ENCODE results near the gene NFX1. TPM values are rescaled to one million over a fixed set of nuclear protein-coding genes. Genes with fewer than 3 reads are reported as not detected.

The NFX1 gene
- total and polyA plus RNA-seq, 4 donors = 13.7 to 27.9 (median 14.6) TPM

DNA sequence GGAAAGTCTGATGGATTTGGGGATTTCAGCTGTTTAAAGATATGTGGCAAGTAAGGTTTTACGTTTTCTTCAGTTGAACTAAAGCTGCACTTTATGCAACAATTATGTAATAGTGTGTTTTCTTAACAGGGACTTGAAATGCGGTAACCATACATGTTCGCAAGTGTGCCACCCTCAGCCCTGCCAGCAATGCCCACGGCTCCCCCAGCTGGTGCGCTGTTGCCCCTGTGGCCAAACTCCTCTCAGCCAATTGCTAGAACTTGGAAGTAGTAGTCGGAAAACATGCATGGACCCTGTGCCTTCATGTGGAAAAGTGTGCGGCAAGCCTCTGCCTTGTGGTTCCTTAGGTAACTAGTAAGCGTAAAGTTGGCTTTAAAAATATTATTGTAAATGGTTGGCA, 28.5 kb downstream of the NFX1 start:
- H3K9ac ChIP-seq (ENCODE audit: low read depth in 1 of 2, low read length in 2 of 2) = no peak overlapping the region
- no peaks in the 10 kb centered on the region for H3K27me3 ChIP-seq (ENCODE audit: control insufficient read depth in 4 of 4, insufficient read depth in 4 of 4, low read length in 3 of 4)
- no peak for DNase-seq (ENCODE audit: low spot score)
- H3K27ac ChIP-seq (ENCODE audit: low read depth in 1 of 2, low read length in 2 of 2) = no peak overlapping the region
- no peaks in the 10 kb centered on the region for H3K9me3 ChIP-seq (ENCODE audit: control insufficient read depth in 4 of 4, low read length in 3 of 4)
- no peaks in the 10 kb centered on the region for H3K4me1 ChIP-seq (ENCODE audit: control insufficient read depth in 4 of 4, insufficient read depth in 4 of 4, low read length in 3 of 4)
- H3K4me3 ChIP-seq (ENCODE audit: low read depth in 1 of 3, low read length in 3 of 3) = no peak overlapping the region
- 91% methylated on average over 8 of the region's 8 CpGs for WGBS
- TF ChIP-seq RXRA (IDR thresholded peaks at IDR 0.05) = no peak
- TF ChIP-seq, protein P1, sequence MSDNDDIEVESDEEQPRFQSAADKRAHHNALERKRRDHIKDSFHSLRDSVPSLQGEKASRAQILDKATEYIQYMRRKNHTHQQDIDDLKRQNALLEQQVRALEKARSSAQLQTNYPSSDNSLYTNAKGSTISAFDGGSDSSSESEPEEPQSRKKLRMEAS (IDR thresholded peaks at IDR 0.05) = no peak
- no peak for TF ChIP-seq FOXA2 (IDR thresholded peaks at IDR 0.05)
- no peak for TF ChIP-seq JUND (IDR thresholded peaks at IDR 0.05)
- TF ChIP-seq HNF4A (conservative IDR thresholded peaks at IDR 0.05) = no peak
- no peak for TF ChIP-seq YY1 (IDR thresholded peaks at IDR 0.05)
- no peak for TF ChIP-seq GABPA (IDR thresholded peaks at IDR 0.05 in 1 of 2, conservative IDR thresholded peaks at IDR 0.05 in 1 of 2)
- TF ChIP-seq FOXA1 (IDR thresholded peaks at IDR 0.05) = no peak
- TF ChIP-seq RAD21 (IDR thresholded peaks at IDR 0.05) = no peak
- TF ChIP-seq EGR1 (IDR thresholded peaks at IDR 0.05; ENCODE audit: low read depth in 2 of 2) = no peak
- no peak for TF ChIP-seq HNF4G (IDR thresholded peaks at IDR 0.05)
- no peak for TF ChIP-seq TAF1 (conservative IDR thresholded peaks at IDR 0.05)
- TF ChIP-seq, protein P2, sequence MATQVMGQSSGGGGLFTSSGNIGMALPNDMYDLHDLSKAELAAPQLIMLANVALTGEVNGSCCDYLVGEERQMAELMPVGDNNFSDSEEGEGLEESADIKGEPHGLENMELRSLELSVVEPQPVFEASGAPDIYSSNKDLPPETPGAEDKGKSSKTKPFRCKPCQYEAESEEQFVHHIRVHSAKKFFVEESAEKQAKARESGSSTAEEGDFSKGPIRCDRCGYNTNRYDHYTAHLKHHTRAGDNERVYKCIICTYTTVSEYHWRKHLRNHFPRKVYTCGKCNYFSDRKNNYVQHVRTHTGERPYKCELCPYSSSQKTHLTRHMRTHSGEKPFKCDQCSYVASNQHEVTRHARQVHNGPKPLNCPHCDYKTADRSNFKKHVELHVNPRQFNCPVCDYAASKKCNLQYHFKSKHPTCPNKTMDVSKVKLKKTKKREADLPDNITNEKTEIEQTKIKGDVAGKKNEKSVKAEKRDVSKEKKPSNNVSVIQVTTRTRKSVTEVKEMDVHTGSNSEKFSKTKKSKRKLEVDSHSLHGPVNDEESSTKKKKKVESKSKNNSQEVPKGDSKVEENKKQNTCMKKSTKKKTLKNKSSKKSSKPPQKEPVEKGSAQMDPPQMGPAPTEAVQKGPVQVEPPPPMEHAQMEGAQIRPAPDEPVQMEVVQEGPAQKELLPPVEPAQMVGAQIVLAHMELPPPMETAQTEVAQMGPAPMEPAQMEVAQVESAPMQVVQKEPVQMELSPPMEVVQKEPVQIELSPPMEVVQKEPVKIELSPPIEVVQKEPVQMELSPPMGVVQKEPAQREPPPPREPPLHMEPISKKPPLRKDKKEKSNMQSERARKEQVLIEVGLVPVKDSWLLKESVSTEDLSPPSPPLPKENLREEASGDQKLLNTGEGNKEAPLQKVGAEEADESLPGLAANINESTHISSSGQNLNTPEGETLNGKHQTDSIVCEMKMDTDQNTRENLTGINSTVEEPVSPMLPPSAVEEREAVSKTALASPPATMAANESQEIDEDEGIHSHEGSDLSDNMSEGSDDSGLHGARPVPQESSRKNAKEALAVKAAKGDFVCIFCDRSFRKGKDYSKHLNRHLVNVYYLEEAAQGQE (IDR thresholded peaks at IDR 0.05) = no peak
- no peak for TF ChIP-seq SP1 (IDR thresholded peaks at IDR 0.05)
- no peak for TF ChIP-seq NR2F2 (IDR thresholded peaks at IDR 0.05)
- TF ChIP-seq, protein P3, sequence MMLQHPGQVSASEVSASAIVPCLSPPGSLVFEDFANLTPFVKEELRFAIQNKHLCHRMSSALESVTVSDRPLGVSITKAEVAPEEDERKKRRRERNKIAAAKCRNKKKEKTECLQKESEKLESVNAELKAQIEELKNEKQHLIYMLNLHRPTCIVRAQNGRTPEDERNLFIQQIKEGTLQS (IDR thresholded peaks at IDR 0.05) = no peak
- TF ChIP-seq, protein P4, sequence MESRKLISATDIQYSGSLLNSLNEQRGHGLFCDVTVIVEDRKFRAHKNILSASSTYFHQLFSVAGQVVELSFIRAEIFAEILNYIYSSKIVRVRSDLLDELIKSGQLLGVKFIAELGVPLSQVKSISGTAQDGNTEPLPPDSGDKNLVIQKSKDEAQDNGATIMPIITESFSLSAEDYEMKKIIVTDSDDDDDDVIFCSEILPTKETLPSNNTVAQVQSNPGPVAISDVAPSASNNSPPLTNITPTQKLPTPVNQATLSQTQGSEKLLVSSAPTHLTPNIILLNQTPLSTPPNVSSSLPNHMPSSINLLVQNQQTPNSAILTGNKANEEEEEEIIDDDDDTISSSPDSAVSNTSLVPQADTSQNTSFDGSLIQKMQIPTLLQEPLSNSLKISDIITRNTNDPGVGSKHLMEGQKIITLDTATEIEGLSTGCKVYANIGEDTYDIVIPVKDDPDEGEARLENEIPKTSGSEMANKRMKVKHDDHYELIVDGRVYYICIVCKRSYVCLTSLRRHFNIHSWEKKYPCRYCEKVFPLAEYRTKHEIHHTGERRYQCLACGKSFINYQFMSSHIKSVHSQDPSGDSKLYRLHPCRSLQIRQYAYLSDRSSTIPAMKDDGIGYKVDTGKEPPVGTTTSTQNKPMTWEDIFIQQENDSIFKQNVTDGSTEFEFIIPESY (IDR thresholded peaks at IDR 0.05) = no peak
- TF ChIP-seq, protein P5, sequence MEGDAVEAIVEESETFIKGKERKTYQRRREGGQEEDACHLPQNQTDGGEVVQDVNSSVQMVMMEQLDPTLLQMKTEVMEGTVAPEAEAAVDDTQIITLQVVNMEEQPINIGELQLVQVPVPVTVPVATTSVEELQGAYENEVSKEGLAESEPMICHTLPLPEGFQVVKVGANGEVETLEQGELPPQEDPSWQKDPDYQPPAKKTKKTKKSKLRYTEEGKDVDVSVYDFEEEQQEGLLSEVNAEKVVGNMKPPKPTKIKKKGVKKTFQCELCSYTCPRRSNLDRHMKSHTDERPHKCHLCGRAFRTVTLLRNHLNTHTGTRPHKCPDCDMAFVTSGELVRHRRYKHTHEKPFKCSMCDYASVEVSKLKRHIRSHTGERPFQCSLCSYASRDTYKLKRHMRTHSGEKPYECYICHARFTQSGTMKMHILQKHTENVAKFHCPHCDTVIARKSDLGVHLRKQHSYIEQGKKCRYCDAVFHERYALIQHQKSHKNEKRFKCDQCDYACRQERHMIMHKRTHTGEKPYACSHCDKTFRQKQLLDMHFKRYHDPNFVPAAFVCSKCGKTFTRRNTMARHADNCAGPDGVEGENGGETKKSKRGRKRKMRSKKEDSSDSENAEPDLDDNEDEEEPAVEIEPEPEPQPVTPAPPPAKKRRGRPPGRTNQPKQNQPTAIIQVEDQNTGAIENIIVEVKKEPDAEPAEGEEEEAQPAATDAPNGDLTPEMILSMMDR (IDR thresholded peaks at IDR 0.05; ENCODE audit: low read depth, low read length, missing input control) = no peak
- peaks cover 17 to 81% (median 67%) of the 10 kb centered on the region in 4 donors for H3K36me3 ChIP-seq (ENCODE audit: control insufficient read depth in 4 of 4, insufficient read depth in 3 of 4, low read depth in 1 of 4, low read length in 3 of 4)

Data from liver (tissue), 9 donors.